ENCODE results near the gene WWOX. TPM values are rescaled to one million over a fixed set of nuclear protein-coding genes. Genes with fewer than 3 reads are reported as not detected.

Gene WWOX
- total RNA-seq, 2 donors from 2014 or later, result 12.6 to 17.2 TPM

DNA sequence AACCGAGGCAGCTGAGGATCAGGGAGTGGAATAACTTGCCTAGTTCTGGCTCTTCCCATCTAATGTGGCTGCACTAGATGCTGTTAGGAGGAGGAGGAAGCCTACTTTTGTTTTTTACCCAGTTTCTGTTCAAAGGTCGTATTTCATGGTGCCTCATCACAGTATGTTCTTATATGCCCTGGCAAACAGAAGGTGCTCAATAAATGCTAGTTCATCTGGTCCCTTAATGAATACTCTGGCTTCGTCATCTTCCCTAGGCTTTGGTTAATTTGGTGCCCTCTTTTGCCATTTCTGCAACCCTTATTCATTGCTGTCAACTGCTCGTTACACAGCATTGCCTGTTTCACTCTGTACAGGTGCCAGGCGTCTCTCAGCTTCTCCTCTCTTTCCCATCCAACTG is 151.7 kb downstream of the WWOX start:
- Mint-ChIP-seq H3K9me3 (peaks cover 0 to 3% of the 10 kb centered on the region in 2 donors), H3K27ac (no peak overlapping the region), H3K36me3 (no peaks in the 10 kb centered on the region)
- DNase-seq (ENCODE audit: low spot score in 2 of 2) (no peak), ATAC-seq (no peak)

DNA sequence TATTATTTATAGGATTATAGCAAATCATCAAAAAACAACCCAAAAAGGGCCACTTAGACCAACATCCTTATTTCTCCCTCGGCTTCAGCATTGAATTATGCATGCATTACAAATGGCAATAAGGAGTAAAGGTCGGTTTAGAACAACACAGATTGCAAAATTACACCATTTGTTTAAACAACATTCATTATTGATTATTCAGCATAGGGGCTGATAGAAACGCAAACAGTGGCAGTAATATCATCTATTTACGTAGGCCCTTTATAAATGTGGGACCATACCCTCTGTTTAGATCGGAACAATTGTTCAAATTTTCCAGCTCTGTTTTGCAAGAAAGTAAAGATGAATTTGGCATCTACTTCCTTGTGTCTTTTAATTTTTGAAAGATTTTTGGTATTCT is 153.3 kb downstream of the WWOX start:
- Mint-ChIP-seq H3K36me3 (no peaks in the 10 kb centered on the region), H3K27ac (no peak overlapping the region), H3K9me3 (peaks cover 0 to under 1% of the 10 kb centered on the region in 2 donors)
- DNase-seq (ENCODE audit: low spot score in 2 of 2), result no peak
- no peak for ATAC-seq

DNA sequence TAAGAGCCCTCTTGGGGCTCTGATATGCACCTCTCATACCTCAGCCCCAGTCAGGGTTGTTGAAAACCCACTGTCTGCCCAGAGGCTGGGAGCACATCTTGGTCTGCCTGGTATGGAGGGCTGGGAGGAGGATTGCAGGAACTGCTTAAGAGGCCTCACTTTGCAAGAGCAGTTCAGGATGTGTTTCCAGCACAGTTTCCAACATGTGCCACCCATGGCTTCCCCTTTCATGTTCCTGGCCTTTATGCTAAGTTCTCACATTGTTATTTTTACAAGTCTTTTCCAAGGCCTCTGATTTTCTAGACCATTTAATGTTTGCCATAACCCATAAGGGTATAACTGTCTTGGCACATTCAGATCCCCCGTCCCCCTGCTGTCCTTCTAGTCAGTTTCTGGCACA is 155.4 kb downstream of the WWOX start:
- no peak for ATAC-seq
- Mint-ChIP-seq H3K27ac (peak overlapping the region in 1 of 2 donors; percentile 41), H3K36me3 (no peaks in the 10 kb centered on the region), H3K9me3 (no peaks in the 10 kb centered on the region)
- DNase-seq (ENCODE audit: low spot score in 2 of 2), result no peak

DNA sequence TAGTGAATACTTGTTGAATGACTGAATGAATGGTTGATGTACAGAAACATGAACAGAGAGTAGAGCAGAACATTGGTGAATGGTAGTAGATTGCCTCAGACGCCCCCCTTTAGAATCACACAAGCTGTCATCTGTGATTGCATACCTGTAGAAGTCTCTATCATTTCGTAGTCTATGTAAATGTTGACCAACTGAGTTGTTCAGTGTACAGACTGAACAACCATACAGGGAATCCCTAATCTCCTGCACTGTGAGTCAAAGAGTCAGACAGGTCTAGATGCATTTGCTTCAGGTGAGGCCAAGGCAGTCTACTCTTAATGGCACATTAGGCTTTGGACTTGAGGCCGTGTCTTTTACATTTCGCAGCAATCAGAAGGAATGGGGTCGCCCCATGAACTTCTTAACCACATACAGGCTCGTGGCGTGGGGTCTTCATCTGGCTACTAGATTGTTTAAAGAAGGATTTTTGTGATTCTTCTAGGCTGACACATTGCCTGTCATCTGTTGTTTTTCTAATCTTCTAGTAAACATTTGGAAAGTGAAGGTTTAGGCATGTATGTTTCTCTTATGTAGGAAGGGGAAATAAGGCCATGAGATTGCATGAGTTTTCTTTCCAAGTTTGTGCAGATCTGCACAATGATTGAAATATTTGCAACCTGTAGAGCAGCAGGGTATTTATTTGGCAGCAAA is 157.4 kb downstream of the WWOX start:
- no peak for ATAC-seq
- Mint-ChIP-seq H3K36me3 (no peaks in the 10 kb centered on the region), H3K9me3 (no peaks in the 10 kb centered on the region), H3K27ac (no peak overlapping the region)
- no peak for DNase-seq (ENCODE audit: low spot score in 2 of 2)

DNA sequence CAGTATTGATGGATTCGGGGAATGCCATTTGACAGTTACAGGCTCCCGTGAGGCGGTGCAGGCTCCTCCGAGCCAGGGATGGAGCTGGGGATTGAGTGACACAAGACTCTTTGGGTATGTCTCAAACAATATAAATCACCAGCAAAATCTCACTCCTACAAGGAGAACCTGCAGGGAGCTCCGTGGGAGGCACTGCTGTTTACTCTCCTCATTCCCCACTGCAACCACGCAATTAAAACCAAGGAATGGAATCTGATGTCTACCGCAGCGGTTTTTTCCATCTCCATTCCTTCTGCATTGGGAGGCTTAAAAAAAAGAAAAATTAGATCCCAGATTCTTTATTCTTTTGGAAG is 157.9 kb downstream of the WWOX start:
- Mint-ChIP-seq H3K36me3 (no peaks in the 10 kb centered on the region), H3K9me3 (no peaks in the 10 kb centered on the region), H3K27ac (no peak overlapping the region)
- DNase-seq (ENCODE audit: low spot score in 2 of 2) (no peak), ATAC-seq (no peak)

DNA sequence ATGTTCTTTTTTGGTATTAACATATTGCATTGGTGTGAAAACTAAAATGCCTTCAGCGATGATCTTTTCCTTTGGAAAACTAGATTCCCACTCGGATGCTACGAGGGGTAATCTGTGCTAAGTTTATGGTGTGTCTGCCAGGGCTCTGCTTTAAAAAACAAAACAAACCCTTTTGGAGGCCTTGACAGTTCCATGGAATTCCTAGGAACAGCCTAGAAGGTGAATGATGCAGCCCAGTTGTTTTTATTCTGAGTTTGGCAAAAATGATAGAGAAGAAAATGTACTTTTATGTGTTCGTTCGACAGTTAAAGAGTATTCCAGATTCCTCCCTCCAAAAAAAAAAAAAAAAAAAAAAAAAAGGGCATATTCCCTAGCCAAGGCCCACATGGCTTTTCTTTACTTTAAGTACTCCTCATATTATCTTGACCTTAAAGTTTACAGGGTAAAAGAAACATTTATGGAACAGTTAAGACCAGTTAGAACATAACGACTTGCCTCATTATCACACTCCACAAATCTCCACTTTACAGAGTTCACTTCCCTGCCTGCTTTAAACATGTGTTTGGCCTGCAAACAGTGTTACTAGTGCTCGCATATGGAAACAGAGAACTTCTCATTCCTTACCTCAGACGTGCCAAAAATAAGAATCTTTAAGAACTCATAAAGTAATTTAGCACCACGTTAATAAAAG is 159.1 kb downstream of the WWOX start:
- no peak overlapping the region for H3K27ac Mint-ChIP-seq
- DNase-seq (ENCODE audit: low spot score in 2 of 2), result no peak
- ATAC-seq, result no peak
- peaks cover 0 to 7% of the 10 kb centered on the region in 2 donors for H3K36me3 Mint-ChIP-seq
- H3K9me3 Mint-ChIP-seq, result peaks cover 3 to 9% of the 10 kb centered on the region in 2 donors

DNA sequence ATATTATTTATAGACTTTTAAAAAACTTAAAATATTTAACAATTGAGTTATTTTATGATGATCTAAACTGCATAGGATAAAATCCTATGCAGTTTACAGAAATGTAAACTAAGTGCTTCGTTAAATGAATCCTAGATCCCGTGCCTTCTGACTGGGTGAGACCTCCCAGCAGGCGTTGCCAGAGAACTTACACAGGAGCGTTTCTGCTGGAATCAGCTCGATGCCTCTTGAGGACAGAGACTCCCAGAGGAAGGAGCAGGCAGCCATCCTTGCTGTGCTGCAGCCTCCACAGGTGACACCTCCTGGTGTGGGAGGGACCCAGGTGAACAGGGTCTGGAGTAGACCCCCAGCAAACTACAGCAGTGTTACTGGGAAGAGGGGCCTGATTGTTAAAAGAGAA is 160.4 kb downstream of the WWOX start:
- peaks cover 0 to 9% of the 10 kb centered on the region in 2 donors for H3K36me3 Mint-ChIP-seq
- ATAC-seq (no peak), DNase-seq (ENCODE audit: low spot score in 2 of 2) (no peak)
- peaks cover 3 to 9% of the 10 kb centered on the region in 2 donors for H3K9me3 Mint-ChIP-seq
- no peak overlapping the region for H3K27ac Mint-ChIP-seq

DNA sequence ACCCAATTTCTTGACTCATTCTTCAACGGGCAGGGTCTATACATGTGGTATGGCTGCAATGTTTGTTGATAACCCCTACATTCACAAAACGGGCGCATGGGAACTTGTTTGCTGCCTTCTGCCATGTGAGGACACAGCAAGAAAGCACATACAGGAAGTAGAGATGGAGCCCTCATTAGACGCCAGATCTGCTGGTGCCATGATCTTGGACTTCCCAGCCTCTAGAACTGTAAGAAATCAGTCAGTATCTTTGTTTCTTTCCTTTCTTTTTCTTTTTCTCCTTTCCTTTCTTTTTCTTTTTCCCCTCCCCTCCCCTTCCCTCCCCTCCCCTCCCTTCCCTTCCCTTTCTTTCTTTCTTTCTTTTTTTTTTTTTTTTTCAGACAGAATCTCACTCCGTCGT is 165.2 kb downstream of the WWOX start:
- ATAC-seq (no peak), DNase-seq (ENCODE audit: low spot score in 2 of 2) (no peak)
- no peak overlapping the region for H3K27ac Mint-ChIP-seq
- H3K36me3 Mint-ChIP-seq, result peaks cover 5 to 13% of the 10 kb centered on the region in 2 donors
- H3K9me3 Mint-ChIP-seq, result peaks cover 3 to 9% of the 10 kb centered on the region in 2 donors

DNA sequence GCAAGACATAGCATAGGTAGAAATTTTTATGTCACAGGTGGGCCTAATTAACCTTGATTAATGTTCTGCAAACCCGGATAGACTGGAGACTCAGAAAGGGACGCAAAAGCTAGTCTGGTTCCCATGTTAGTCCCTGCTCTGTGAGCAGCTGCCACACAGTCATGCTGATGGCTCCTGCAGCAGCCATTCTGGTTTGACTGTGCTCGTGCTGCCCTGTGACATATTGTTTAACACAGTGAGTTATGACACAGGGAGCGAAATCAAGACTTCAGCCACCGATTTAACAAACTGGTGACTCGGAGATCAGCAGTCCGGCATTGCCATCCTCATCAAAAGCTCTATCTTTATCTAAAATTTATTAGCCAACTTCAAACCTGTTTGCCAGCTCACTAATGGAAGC is 169.8 kb downstream of the WWOX start:
- DNase-seq (ENCODE audit: low spot score in 2 of 2) (no peak), ATAC-seq (no peak)
- H3K27ac Mint-ChIP-seq, result no peak overlapping the region
- peaks cover 5% of the 10 kb centered on the region in 2 donors for H3K36me3 Mint-ChIP-seq
- no peaks in the 10 kb centered on the region for H3K9me3 Mint-ChIP-seq

DNA sequence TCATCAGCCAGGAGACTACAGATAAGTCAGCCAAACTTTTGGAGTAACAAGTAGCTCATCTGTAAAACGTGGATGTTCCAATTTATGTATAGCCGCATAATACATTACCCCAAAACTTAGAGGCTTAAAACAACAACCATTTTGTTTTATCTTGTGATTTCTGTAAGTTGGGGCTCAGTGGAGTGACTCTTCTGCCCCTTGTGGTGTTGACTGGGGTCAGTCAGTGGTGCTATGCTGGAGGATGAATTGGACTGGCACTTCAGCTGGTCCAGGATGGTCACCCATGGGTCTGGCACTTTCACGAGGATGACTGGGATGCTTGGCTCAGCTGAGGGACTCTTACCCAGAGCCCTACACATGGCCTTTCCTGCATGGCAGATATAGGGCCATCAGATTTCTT is 172.5 kb downstream of the WWOX start:
- no peak for ATAC-seq
- Mint-ChIP-seq H3K36me3 (peaks cover under 1% of the 10 kb centered on the region in 2 donors), H3K9me3 (no peaks in the 10 kb centered on the region), H3K27ac (no peak overlapping the region)
- no peak for DNase-seq (ENCODE audit: low spot score in 2 of 2)

DNA sequence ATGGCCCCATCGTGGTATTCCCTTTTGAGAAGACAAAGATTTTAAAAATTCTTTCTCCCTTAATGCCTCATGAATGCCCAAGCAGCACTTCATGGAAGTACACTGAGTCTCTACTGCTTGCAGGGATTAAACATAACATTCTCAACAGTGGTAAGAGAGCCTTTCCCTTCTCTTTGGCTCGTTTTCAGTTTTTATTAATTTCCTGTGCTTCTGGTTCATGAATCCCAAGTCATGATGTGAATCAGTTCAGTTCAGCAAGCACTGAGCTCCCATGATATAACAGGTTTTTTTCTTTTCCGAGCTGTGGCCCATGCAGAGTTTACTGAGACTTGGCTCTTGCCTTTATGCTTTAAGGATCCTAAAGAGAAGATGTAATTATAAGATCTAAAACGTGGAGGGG is 175.3 kb downstream of the WWOX start:
- ATAC-seq (no peak), DNase-seq (ENCODE audit: low spot score in 2 of 2) (no peak)
- Mint-ChIP-seq H3K36me3 (no peaks in the 10 kb centered on the region), H3K27ac (no peak overlapping the region), H3K9me3 (no peaks in the 10 kb centered on the region)

DNA sequence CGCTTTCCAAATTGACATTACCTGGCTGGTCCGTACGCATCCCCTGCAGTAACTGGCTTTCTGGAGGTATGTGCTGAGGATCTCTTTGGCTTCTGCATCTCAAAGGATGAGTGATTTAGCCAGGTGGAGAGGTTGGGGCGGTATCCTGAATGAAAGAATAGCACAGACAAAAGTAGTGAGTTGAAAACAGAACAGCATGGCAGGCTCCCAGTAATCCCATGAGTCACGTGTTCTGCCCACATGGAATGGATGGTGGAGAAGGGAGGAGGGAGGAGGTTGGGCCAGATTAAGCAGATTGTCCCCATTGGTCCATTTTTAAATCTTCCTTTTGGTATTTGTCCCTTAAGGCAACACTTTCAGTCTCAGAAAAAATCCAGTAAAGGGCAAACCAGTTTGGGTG is 176.0 kb downstream of the WWOX start:
- no peaks in the 10 kb centered on the region for H3K9me3 Mint-ChIP-seq
- no peaks in the 10 kb centered on the region for H3K36me3 Mint-ChIP-seq
- no peak overlapping the region for H3K27ac Mint-ChIP-seq
- no peak for DNase-seq (ENCODE audit: low spot score in 2 of 2)
- ATAC-seq, result no peak

DNA sequence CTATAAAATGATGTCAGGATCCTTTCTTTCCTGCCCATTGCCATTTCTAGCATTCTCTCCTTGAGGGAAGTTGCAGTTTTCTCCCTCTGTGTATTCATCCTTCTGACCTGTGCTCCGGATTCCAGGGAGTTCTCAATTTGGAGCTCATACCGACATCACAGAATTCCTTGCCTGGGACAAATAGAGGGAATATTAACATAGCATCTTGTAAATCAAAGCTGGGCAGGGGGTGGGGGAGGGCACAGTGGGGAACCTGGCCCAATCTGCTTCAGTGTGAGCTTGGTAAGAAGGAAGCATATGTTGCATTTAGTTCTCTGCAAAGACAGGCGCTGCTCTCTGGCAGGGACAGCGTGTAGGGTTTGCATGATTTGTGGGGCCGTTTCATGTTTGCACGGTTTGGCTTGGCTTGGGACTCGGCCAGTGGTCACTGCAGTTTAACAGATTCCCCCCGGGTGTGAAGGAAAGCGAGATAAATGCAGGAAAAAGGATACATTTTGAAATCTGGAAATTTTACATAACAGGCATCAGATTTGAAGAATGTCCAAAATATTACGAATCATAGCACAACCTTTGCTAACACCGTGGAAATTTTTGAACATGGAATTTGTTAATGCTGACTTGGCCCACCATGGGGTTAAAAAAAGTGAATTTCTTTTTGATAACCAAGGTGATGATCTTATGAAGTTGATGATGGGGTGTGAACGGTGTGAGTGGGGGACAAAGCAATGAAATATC is 178.0 kb downstream of the WWOX start:
- no peak overlapping the region for H3K27ac Mint-ChIP-seq
- H3K36me3 Mint-ChIP-seq, result no peaks in the 10 kb centered on the region
- H3K9me3 Mint-ChIP-seq, result no peaks in the 10 kb centered on the region
- ATAC-seq (no peak), DNase-seq (ENCODE audit: low spot score in 2 of 2) (no peak)

DNA sequence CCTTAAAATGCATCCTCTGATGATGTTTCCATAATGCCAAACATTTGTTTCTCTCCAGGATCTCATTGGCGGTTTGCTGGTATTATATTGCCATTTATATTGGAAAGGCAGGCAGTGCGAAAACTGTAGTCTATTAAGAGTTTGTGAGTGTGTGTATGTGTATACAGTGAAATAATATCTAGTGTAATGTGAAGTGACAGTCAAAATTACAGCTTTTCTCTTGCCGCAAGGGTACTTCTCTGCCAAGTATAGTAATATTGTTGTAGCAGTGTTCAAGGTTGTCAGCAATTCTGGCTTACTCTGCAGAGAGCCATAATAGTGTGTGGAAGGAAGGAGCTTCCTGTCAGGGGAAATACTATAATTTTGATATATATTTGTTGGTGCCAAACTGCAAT is 178.6 kb downstream of the WWOX start:
- no peak for ATAC-seq
- H3K36me3 Mint-ChIP-seq, result no peaks in the 10 kb centered on the region
- DNase-seq (ENCODE audit: low spot score in 2 of 2), result no peak
- no peak overlapping the region for H3K27ac Mint-ChIP-seq
- no peaks in the 10 kb centered on the region for H3K9me3 Mint-ChIP-seq

DNA sequence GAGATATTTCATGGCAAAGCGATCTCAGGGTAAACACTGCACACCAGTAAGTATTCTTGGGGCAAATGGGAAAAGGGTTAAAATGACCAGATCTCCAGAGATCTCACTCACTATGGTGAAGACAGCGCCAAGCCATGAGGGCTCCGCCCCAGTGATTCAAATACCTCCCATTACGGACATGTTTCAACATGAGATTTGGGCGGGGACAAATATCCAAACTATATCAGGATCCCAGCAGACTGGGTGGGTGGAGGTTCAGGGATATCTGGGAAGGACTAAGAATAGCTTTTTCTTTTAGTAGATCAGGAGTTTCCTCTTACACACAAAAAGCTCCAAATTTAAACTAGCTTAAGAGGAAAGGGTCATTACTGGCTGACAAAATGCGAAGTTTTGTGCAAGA is 181.7 kb downstream of the WWOX start:
- ATAC-seq (no peak), DNase-seq (ENCODE audit: low spot score in 2 of 2) (no peak)
- Mint-ChIP-seq H3K36me3 (no peaks in the 10 kb centered on the region), H3K9me3 (no peaks in the 10 kb centered on the region), H3K27ac (no peak overlapping the region)

DNA sequence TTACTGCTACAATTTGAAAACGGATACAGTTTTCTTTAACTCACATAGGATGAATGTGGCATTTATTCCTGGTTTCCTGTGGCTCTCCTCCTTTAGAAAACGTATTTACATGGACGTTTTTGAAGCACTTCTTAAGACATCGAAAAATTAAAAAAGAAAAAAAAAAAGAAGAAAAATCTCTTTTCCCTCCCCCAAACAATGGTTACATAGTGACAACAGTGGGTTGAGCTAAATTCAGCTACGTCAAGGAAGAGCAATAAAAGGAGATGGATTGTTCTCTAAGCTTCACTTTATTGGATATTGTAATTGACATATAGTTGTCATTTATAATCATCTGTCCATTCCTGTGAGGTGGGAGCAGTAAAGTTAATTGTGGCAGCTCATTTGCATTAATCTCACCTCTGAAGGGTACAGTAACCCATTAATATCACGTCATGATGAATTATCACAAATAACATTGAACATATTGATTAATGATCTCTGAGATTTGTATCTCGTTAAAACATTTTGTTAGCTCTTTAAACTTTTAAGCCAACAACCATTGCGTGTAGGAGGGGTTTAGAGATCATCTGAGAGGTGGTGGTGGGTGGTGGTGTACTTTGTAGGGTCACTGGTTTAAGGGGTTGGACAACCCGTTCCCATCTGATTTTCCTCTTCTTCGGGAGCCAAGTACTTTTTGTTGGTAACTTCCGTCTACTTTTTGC is 184.2 kb downstream of the WWOX start:
- Mint-ChIP-seq H3K27ac (no peak overlapping the region), H3K9me3 (no peaks in the 10 kb centered on the region), H3K36me3 (no peaks in the 10 kb centered on the region)
- ATAC-seq, result no peak
- no peak for DNase-seq (ENCODE audit: low spot score in 2 of 2)

DNA sequence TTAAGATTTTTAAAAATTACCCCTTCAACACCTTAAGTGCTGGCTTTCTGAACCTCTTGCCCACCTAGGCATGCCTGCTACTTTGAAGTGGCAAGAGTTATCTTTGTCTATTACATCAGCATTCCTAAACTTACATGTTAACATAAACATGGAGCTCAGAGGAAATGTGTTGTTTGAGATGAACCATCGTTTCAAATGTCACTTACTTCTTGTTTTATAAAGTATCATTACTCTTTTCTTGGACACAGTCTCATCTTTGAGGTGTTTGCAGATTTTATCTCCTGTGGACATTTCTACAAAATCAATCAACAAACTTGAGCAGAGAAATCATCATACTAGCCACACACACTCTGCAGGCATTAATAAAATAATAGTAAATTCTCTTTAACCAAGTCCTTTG is 184.9 kb downstream of the WWOX start:
- Mint-ChIP-seq H3K27ac (no peak overlapping the region), H3K9me3 (no peaks in the 10 kb centered on the region), H3K36me3 (no peaks in the 10 kb centered on the region)
- no peak for ATAC-seq
- no peak for DNase-seq (ENCODE audit: low spot score in 2 of 2)
